GM20431 (cell line): ENCODE data around the gene RASA3.
"Not testable (repeated sequence)": the region's sequence is repeated elsewhere in the genome, so short reads cannot be mapped to it uniquely, and the experiment has no call there.

Experiments used
- in situ Hi-C: fragments of 300-500 bp; cut with MseI, MboI; formaldehyde crosslinking; loops from one replicate; pipeline ENCODE4 v1.15.0; 2020; ENCODE audit warnings: low sequenced_read_pairs; ENCODE audit not compliant: unreplicated experiment

Gene RASA3

DNA sequence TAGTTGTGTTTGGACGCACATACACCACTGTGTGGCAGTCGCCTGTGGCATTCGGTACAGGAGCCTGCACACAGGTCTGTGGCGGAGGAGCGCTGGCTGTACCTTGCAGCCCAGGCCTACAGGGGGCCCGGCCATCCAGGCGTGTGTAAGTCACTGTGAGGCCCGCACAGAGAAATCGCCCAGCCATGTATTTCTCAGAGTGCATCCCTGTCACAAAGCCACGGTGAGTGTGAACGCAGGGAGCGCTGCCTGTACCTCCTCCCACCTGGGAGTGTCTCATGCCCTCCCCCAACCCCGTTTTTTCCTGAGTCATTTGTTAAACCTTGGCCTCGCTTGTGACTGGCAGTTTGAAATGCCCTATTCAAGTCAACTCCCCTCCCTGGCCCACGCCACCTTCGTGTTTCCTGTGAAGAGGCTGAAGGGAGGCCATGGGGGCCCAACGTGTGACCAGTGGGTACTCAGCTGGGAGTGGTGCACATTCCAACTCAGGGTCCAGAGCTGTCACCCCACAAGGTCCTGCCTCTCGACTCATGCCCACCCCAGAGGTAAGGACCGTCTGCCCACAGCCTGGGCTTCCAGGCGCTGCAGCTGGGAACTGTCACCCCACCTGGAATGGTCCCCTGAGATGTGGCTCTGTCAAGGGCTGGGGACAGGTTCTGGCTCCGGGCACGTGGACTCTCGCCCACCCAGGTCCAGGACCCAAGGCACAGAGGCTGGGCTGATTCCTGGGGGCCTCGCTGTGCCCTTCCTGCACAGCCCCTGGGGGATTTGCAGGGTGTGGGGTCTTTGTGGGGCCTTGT is 11.6 kb upstream of the RASA3 start:
- in situ Hi-C loops, result no loop called here

DNA sequence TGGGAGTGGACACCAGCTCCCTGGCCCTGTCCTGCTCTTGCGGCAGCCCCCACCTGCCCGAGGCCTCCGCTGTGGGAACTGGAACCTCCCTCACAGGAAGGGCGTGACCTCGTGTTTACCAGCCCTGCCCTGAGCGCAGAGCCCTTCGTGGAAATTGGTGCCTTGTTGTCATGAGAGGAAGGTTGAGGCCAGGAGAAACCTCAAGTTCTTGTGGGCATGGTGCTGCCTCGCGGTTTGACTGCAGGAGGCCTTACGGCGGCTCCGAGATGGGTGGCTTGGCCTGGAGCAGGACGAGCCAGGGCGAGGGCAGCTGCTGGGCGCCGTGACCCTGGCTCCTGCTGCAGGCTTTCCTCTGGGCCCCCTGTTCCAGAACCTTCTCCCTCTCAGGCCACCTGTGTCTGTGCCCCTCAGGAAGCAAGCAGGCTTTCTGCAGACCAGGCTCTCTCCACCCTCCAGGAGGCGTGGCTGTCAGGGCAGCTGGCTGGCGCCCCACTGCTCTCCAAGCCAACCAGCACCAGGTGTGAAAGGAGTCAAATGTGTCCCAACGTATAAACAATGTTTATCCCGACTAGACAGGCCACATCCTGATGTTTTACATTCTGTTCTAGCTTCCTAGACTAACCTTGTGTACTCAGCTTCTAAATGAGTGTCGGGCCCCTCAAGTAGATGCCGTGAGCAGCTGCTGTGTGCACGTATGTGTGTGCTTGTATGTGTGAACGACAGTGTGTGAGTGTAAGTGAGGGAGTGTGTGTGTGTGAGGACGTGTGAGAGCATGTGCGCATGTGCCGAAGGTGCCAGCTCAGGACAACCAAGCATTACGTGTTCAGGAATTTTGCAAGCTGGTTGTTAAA is 10.4 kb upstream of the RASA3 start:
- in situ Hi-C loops, result no loop called here

DNA sequence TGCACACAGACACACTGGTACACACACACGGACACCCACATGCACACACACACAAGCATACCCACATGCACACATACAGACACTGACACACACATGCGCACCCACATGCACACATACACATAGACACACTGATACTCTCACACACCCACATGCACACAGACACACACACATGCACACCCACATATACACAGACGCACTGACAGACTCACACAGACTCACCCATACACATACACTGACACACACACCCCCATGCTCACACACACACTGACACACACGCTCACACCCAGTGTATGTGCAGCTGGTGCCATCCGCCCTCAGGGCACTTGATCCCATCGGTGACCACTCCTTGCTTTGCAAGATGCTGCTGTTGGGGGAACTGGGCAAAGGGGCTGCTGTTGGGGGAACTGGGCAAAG is 9.7 kb upstream of the RASA3 start:
- in situ Hi-C loops, result no loop called here

DNA sequence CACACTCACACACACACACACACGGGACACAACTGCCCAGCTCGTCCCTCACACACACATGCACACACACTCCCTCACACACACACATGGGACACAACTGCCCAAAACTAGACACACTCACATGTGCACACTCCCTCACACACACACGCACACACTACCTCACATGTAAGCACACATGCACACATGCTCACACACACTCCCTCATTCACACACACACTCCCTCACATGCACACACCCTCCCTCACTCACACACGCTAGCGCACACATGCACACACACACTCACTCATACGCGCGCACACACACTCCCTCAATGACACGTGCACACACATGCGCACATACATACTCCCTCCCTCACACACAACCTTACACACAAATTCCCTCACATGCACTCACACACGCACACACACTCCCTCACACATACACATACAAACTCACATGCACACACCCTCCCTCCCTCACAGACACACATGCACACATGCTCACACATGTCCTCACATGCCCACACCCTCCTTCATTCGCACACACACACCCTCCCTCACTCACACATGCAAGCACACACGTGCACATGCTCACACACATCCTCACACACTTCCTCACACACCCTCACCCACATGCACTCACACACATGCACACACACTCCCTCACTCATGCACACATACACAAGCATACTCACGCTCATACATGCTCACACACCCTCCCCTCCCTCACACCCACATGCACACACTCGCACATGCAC is 9.0 kb upstream of the RASA3 start:
- in situ Hi-C loops, result no loop called here

DNA sequence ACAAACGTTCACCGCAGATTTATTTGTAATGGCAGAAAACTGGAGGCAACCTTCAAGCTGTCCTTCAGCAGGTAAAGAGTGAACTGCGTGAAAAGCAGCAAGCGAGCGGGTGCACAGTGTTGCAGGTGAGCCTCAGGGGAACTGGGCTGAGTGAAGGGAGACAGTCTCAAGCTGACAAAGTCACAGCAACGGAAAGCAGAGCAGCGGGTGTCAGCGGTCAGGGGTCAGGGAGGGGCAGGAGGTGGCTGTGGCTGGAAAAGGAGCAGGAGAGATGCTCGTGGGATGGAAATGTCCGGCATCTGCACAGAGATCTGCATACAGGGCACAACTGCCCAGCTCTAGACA is 8.5 kb upstream of the RASA3 start:
- in situ Hi-C loops, result no loop called here

DNA sequence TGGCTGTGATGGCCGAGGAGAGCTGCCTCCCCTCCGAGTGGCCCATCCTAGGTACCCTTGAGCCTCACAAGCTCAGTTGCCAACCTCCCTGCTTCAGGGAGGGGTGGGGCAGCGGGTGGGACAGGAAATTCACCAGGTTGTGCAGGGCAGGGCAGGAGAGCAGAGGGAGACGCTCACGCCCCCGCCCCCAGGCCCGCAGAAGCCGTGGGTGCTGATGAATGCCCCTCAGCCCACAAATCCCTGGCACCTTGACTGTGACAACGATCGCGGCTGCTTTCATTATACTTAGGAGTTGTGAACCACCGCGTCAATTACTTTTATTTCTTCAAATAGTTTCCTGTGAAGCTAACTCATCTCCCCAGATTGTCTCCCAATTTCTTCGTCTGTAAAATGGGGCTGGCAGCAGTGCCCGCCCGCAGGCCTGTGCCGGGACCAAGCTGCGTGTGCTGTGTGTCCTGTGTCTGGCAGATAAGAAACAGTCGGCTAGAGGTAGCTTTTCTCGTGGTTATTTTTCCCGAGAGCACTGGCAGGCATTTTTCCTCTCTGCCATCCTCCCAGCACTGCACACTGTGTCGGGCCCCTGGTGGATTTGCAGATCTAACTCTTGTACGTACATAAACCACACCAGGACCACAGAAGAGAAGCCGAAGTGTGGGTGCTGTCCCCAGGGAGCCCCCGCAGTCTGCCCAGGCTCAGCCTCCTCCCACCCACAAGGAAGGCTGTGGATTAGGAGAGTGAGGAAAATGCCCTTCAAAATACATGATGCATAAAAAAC is 7.9 kb upstream of the RASA3 start:
- in situ Hi-C loops, result no loop called here

DNA sequence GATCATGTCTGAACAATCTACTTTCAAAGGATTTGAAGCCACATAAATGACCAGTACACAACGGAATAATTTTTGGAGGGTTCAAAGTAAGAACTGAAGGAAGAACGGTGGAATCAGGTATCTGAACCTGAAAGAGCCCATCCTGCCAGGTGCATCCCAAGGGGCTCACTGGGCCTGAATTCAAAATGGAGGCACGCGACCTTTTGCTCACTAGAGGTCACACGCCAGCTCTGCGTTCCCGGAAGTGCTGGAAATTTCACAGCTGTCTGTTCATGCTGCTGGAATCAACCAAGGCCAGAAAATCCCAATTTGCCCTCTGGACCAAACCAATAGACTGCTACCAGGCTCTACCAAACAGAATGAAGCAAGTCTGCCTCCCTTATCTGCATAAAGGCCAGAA is 4.2 kb upstream of the RASA3 start:
- in situ Hi-C loops, result no loop called here

DNA sequence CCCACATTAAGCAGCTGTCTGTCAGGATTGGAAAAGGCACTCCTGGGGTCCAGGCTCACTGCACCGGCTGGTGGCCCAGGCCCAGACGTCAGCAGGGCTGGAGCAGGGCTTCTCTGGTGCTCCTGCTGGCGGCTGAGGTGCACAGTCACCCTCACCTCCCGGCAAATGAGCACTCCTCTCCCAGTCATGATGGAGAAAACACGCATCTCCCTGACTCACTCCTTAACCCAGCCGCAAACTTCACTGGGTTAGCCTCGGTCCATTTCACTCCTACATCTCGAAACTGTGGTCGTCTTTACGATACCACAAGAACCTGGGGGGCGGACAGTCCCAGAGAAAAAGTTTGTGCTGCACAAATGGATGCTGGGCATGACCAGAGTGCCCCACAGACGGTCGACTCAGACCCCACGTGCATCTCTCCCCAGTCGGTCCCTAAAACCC is 3.3 kb upstream of the RASA3 start:
- in situ Hi-C loops, result no loop called here

DNA sequence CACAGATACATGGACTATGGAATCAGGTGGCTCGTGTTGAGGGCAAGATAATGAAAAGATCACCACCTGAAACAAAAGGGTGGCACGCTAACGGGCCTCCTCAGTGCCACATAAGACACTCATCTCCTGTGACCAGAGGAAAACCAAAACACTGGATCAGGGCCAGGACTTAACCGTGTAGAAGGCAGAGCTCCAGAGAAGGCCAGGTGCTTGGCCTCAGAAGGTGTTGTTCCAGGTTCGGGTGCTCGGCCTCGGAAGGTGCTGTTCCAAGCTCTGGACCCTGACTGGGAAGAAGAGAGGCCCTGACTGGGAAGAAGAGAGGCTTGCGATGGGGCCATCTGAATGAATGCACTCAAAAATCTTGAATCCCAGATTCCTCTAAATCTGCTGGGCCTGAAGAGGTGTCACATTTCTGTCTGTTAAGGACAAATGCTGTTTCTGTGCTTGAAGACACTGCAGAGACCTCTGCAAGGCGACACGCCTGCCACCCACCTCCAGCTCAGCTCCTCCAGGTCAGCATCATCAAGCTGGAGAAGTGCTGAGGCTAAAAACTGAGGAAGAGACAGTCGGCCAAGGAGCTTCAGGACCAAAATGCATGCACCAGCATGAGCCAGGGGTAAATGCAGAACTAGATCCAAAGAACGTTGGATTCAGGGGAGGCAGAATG is 2.7 kb upstream of the RASA3 start:
- in situ Hi-C loops, result no loop called here

DNA sequence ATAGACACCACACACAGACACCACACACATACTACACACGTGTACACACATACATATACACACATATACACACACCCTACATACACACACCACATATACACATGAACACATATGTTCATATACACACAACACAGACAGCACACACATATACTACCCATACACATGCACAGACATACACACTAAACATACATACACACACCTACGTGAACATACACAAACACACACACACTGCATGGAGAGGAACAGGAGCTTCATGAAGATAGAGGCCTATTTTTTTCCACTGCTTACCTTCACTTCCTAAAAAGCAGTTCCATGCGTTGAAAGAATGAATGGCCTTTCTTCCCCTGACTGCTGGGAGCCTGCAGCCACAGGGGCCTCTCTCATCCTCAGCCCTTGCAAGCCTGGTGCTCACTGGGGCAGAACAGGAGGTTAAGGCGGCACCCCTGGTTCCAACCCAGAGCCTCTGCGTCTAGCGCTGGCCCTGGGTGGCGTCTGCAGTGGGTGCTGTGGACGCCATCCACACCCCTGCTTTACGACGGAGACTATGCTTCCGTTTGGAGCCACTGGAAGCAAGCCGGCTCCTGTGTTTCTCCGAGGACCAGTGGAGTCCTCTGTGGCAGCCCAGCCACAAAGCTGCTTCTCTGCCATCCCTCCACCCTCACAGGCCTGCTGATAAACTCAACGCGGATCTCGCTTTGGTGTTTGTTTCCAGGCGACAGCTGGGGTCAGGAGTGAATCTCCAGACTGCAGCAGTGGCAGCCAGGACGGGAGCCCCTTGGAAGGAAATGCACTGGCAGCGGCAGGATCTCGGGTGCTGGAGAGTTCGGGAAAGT is 1.9 kb upstream of the RASA3 start:
- in situ Hi-C loops, result no loop called here

DNA sequence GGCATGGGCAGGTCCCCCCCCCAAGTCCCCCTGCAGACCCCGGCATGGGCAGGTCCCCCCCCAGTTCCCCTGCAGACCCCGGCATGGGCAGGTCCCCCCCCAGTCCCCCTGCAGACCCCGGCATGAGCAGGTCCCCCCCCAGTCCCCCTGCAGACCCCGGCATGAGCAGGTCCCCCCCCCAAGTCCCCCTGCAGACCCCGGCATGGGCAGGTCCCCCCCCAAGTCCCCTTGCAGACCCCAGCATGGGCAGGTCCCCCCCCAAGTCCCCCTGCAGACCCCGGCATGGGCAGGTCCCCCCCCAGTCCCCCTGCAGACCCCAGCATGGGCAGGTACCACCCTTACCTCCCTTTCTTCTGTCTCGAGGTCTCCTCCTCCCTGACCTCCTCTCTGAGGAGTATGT is 1.1 kb upstream of the RASA3 start:
- in situ Hi-C loops, result not testable (repeated sequence)

DNA sequence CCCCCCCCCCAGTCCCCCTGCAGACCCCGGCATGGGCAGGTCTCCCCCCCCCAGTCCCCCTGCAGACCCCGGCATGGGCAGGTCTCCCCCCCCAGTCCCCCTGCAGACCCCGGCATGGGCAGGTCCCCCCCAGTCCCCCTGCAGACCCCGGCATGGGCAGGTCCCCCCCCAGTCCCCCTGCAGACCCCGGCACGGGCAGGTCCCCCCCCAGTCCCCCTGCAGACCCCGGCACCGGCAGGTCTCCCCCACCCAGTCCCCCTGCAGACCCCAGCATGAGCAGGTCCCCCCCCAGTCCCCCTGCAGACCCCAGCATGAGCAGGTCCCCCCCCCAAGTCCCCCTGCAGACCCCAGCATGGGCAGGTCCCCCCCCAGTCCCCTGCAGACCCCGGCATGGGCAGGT is 703 bp upstream of the RASA3 start:
- in situ Hi-C loops, result not testable (repeated sequence)

DNA sequence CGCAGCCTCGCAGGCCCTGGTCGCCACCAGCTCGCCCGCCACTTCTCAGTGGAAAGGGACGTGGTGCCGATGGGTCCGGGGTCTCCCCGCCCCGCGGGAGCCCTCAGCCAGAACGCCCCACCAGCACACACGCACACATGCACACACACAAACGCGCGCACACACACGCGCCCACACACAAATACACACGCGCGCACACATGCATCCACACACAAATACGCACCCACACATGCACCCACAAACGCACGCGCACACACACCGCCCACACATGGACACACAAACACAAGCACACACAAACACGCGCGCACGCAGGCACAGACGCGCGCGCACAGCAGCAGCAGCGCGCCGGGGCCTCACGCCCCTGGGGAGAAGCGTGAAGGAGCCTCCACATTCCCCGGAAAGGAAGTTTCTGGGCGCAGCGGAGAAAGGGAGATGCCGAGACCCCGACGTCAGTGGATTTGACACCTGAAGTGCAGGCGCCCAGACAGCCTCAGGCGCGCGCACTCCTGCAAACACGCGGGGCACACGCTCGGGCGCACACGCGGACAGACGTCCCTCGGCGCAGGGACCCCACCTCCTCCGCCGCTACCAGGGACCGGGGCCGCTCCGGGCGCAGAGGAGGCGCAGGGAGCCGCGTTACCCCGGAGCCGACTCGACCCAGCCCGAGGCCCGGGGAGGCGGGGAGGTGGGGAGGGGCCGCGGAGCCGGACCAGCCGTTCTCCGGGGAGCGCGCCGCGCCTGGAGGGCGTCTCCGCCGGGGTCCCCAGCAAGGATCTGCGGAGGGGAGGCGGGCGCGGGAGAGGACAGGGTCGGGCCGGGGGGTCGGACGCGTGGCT is 622 bp downstream of the RASA3 start:
- in situ Hi-C loops, result no loop called here

DNA sequence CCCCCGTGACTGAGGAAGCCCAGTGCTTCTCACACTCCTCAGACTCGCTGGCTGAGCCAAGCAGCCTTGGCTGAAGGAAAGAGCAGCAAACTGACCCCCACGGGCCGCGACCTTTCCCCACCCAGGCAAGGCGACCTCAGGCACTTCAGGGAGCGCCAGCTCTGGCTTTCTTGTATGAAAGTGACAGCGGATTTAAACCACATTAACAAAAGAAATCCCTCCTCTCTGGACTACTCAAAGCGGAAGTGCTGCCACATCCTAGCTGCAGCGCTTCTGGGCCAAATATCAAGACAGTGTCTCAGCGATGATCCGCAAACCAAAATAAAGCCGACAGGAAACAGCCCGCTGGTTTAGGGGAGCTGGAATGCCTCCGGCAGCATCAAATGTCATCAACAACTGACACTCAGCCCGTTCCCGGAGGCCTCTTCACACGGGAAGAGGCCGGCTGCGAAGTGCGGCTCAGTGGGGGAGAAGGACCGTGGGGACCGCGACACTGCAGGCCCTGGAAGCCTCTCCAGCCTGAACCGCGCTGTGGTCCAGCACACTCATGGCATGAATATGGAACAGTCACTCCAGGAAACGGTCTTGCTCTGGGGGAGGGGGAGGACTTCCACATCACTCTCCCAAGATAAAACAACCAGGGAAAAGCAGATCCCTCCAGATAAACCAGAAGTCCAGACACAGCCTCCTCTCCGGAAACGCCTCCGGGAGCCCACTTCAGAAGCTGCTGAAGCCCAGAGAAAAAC is 1.4 kb downstream of the RASA3 start:
- in situ Hi-C loops, result no loop called here

DNA sequence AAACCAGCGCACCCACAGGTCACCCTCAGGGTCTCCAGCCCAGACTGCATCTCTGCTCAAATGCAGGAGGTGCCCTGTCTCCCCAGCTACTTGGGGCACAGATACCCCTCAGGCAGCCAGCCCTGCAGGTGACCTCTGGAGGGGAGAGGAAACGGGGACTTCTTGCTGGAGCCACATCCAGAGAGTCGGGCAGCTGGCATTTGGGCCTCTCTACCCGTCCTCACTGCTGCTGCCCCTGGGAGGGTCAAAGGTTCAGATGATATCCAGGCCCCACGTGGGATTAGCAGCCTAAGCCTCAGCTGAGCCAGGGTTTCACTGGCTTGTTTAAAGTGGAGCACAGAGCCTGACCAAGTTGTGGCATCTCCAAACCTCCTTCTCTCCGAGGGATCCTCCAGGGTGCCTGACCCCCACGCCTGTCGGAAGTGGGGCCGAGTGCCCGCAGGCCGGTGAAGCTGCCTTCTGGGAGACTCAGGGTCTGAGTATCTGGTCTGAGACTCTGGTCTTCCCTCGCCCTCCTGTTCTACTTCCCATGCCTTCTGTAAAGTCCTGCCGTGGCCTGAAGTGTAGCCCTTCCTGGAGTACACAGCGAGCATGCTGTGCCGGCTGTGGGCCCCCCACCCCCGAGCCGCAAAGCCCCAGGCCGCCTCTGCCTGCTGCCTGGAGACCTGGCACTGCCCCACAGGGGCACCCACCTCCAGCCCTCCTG is 2.1 kb downstream of the RASA3 start:
- in situ Hi-C loops, result no loop called here

DNA sequence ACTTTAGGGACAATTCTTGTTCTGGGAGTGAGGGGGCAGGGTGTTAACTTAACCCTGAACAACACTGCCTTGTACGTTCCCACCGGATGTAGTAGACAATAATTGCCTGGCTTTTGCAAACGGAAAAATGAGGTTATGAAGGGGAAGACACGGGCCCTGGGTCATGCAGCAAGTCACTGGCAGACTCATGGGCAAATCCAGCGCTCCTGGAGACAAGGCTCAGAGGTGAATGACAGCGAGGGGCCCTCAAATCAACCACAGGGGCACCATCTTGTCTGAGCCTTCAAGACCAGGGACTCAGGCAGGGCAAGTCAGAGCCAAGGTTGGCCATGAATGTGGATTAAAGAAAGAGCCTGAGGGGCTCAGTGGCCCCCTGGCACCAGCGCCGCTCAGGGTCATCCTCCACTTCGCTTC is 2.8 kb downstream of the RASA3 start:
- in situ Hi-C loops, result no loop called here
